ENCODE data around the gene SLC5A4.

- TF ChIP-seq CTCF (conservative IDR thresholded peaks at IDR 0.05) (no peak), EZH2 (IDR thresholded peaks at IDR 0.05; ENCODE audit: low read depth) (no peak)
Observed at GRCh38 chr22:32237906-32238305, 17.2 kb downstream of the SLC5A4 start.
